HG03469 (cell line): ENCODE data around the gene MOB3A.

Experiments
- ATAC-seq: cut with Tn5 transposase; IDR thresholded peaks from one replicate; pipeline ENCODE4 v1.9.1; 2021; ENCODE audit warnings: mild to moderate bottlenecking, moderate library complexity, moderate number of reproducible peaks; ENCODE audit not compliant: unreplicated experiment

Gene MOB3A

DNA sequence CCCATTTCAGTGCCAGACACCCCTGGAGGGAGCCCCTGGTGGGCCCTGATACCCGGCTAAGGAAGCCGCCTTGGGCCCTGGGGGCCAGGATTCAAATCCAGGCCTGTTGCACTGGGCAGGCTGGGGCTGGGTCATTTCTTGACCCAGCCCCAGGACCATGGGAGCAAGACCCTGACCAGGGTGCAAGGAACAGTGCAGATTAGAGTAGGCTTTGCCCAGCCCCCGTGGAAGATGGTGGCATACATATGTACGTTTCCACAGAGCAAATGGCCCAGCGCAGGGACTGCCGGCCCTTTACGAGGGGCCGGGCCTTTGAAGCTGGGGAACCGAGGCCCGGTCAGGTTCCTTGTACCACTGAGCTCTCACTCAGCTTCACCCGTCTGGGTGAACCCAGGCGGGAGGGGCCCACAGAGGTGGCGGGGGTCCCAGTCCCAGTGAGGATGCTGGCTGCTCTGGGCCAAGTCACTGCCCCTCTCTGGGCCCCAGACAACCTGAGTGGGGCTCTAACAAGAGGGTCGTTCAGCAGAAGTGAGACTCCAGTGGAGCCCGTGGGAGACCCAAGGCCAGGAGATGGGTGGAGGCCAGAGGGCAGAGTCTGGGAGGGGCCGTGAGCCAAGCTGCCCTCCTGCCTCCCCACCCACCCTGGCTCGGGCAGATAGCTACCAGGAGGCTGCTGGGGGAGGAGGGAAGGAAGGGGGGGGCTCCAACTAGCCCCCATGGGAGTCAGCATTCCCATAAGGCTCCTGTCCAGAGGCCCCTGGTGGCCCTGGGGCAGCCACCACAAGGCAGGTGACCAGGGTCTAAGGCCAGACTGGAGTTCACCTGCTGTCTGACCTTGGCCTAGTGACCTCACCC lies 47.8 kb downstream of the MOB3A start:
- no peak for ATAC-seq

DNA sequence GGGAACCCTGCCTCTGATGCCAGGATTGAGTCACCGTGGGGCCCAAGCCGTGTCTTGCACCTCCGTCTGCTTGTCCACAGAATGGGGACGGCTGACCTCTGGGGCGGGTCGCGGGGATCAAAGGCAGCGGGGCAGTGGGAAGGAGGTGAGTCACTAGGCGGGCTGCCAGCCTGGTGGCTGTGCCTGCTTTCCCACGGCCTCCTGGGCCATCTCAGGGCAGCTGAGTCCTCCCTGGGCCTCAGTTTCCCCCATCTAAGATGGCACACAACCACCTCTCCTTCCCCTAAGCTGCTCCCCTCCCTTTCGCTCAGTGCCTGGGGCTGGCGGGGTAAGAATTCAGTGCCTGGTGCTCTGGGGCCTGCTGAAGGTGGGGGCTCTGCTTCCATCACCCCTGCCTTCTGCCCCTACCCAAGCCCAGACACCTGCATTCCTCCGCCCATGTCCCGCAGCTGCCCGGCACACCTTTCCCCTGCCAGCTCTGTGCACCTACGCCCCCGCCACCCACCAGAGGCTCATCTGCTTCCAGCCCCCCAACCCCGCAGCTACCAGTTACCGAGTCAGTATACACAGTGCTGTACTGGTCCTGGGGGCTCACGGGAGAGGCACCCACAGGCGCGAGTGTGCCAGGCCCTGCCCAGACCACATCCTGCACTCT lies 48.5 kb downstream of the MOB3A start:
- ATAC-seq: no peak

DNA sequence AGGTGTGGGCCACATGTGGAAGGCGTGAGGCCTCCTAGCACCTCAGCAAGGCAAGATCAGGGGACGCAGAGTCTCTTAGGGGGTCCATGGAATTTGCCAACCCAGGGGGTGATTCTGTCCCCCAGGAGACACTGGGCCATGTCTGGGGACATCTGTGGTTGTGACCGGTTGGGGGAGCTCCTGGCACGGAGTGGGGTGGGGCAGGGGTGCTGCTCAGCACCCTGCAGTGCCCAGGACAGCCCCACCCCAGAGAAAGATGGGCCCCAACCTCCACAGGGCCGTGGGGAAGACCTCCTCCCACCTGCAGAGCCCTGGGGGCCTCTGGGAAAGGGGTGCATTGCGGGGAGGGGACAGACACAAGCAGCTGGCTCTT lies 49.1 kb downstream of the MOB3A start:
- ATAC-seq: no peak

DNA sequence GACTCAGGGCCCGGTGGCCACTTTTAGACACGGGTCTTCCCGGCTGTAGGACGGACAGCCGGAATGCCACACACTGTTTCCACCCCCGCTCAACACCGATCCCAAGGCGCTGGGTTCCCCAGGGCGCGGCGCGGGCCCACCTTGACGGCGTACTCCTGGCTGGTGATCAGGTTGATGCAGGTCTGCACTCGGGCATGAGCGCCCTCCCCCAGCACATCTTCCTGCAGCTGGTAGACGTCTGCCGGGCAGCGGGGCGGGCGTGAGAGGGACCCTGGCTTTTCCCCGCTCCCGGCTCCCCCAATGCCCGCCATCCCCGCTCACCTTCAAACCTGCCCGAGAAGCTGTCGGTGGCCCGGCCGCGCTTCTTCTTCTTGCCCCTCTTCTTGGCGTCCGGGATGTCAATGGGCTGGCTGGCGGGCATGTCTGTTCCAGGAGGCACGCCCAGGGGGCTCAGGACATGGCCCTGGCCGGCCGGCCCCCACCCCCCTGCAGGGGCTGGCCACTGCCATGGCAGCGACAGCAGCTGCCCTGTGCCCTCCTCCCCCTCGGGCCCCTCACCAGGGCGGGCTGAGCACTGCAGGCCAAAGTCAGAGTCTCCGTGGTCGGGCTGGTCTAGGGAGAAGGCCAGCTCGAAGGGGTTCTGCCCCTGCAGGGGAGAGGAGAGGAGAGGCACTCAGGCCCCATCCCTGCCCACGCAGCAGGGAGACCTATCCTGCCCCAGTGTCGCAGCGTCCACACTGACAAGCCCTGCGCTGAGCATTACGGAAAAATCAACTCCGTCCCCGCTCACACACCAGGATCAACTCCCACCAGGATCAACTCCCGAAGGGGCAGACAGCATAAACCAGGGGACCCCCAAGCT lies 49.8 kb downstream of the MOB3A start:
- no peak for ATAC-seq

DNA sequence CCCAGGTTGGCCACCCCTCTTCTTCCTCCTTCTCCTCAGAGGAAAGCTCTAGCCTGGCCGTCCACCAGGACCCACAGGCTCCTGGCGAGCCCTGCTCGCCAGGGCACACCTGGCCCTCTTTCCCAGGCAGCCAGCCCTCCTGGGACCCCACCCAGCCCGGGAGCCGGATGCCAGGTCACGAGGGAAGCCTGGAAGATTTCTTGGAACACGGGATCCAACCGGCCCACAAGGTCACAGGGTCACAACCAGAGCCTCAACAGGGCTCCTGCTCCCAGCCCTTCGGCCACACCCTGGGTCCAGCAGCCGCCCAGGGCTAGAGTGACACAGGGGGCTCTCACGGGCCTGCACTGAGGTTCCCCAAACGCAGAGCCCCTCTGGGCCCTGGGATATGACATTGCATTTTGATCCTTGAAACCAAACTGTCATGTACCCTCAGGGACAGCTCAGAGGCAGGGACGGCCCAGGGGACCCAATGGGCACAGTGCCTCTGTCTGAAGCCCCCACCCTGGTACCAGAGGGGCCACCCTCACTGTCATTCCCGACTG lies 50.6 kb downstream of the MOB3A start:
- no peak for ATAC-seq

DNA sequence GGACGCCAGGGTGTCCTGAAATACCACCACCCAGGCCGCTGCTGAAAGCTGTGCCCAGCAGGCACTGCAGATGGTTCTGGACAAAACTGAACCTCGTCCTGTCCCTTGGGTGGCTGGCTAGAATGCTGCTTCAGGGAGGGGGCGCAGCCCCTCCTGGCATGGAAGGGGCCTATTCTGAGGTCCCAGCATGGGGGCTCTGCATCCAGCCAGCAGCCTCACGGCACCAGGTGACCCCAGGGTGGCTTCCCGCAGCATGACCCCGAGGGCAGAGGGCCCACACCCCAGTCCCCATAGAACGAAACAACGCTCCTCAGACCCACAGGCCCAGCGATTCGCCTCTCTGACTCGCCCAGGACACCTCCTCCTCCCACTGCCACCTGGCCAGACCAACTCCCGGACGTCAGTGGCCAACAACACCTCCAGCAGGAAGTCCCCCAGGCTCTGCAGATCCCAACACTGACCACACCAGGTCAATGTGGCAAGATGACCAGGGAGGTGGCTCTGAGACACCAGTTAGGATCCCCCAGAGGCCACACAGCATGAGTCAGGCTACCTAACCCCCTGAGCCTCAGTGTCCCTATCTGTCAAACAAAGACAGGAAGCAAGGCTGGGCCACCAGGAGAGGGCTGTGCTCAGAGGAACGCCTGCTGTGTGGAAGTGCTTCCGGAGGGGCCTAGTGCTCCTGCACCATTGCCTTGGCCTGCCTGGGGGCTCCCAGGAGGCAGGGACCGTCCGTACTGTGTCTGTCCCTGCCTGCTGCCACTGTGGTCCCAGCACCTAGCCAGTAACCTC lies 51.2 kb downstream of the MOB3A start:
- no peak for ATAC-seq

DNA sequence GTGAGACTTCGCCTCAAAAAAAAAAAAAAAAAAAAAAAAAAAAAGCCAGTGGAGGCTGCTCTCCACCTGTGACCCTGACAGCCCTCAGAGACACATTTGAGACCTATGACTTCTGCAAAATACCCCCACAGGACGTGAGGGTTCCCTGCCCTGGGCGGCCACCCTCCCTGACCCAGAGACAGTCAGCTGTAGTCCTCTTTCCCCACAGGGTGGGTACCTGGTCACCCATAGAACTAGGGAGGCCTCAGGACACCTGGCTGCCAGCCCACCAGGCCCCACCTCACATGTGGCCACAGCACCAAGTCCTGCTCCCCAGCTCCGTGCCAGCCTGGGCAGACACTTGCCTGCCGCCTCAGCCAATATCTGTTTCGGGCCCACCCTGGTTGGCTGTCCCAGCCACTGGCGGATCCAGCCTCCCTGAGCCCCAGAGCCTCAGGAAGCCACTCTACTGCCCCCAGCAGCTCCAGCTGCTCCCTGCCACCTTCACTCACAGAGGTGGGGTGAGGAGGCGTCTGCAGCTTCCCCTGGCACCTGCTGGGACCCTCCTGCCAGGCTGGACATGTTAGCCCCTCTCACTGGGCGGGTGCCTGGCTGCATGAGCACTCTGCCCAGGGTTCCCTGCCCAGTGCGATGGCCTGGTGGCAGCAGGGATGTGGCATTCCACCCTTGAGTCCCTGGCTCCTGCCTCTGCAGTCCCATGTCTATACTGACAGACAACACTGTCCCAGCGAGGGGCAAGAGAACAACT lies 52.0 kb downstream of the MOB3A start:
- no peak for ATAC-seq

DNA sequence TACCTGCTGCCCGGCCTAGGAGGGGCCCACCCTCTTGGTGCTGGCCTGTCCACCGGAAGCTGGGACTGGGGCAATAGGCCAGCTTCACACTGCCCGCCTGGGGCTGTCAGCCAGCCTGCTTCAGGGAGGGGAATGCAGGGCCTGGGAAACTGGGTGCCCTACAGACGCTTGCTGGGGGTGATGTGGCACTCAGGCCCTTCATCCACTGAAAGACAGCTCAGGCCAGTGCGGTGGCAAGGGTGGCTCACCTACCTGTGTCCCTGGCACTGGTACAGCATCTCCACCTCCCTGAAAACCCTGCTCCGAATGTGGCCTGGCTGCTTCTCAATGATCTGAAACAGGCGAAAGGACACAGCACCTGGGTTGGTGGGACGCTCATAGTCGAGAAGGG lies 52.9 kb downstream of the MOB3A start:
- ATAC-seq: no peak

DNA sequence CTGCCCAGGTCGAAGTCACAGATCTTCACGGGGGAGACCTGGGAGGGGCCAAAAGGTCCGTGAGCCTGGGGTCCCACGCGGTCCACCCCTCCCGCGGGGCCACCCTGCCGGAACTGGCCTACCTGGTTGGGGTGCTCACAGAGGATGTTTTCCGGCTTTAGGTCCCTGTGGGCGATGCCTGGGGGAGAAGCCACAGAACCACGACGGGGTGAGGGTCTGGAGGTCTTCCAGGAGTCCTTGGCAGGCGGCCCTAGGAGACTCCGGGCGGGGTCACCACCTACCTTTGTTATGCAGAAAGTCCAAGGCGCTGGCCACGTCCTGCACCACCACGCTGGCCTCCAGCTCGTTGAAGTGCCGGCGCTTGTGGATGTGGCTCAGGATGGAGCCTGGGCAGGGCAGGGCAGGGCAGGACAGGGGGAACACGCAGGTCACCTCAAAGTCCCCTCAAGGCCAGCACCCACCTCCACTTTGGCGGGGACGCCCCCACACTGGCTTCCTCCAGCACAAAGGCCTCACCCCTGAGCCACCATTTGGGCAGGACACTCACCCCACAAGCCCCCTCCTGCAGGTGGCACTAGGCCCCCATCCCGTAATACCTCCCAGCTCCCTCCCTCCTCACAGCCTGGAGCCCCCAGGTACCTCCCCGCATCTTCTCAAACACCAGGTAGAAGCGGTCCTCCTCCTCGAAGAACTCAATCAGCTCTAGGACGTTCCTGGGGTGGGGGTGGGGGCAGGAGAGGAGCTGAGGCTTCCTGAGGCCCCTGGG lies 53.5 kb downstream of the MOB3A start:
- ATAC-seq: no peak

DNA sequence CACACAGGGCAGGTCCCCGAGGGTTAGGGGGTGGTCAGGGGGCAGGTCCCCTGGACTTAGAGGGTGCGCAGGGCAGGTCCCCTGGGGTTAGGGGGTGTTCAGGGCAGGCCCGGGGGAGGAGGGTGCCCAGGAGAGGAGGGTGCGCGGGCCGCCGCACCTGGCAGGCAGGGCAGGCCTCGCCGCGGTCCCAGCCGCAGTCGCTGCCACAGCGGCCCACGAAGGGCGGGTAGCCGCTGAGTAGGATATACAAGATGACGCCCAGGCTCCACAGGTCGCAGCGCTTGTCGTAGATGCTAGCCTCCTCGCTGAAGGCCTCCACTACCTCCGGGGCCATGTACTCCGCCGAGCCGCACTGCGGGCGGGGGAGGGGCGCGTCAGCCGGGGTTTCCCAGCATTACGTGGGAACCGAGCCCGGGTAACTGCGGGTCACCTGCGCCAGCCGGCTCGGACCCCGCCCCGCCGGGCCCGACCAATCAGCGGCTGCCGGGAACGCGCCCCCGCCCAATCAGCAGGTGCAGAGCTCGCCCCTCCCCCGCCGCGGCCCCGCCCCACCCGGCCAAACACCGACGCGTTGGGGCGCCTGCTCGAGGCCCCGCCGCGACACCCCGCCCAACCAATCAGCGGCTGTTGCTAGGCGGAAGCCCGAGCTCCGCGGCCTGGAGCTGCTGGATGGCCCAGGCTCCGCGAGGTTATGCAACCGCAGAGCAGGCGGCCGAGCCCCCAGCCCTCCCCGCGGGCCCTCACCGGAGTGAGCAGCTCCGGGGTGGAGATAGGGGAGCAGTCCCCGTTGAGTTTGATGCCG lies 54.2 kb downstream of the MOB3A start:
- ATAC-seq: peak; percentile 26

DNA sequence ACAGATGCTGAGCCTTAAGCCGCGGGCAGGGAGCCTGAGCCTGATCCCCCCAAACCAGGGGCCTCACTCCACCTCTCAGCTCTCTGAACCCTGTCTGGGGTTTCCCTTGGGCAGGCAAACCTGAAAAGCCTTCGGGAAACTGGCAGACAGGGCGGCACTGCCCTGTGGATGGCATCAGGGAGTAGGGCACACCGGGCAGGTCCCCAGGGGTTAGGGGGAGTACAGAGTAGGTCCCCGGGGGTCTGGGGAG lies 54.8 kb downstream of the MOB3A start:
- no peak for ATAC-seq

DNA sequence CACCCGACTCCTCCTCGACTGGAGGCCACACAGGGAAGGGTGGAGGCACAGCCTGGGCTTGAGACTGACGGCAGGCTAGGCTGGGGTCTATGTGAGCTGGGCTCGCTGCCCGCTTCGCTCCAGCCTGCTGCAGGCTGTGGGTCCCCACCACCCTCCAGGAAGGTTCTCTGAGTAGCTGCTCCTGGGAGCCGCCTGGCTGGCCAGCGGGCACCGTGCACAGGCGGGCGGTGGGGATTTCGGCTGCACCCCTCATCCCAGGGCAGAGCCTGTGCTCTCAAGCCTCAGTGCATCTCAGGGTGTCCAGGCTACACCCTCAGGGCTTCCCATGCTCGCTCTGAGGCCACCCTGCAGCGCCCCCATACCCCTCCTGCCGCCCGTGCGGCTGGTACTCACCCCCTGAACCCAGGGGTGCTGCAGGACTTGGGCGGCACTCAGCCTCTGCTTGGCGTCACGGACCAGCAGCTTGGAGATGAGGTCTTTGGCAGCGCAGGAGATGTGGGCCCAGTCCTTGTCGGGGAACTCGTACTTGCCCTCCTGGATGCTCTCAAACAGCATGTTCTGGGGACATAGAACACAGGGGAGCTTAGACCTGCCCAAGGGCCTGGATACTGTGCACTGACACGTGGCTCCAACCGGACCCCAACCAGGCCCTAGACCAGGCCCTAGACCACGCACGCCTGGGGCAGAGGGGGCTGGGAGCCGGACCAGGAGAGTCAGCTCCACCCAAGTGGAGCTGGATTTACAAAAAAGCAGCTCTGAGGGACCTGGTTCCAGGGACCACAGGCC lies 55.3 kb downstream of the MOB3A start:
- no peak for ATAC-seq

DNA sequence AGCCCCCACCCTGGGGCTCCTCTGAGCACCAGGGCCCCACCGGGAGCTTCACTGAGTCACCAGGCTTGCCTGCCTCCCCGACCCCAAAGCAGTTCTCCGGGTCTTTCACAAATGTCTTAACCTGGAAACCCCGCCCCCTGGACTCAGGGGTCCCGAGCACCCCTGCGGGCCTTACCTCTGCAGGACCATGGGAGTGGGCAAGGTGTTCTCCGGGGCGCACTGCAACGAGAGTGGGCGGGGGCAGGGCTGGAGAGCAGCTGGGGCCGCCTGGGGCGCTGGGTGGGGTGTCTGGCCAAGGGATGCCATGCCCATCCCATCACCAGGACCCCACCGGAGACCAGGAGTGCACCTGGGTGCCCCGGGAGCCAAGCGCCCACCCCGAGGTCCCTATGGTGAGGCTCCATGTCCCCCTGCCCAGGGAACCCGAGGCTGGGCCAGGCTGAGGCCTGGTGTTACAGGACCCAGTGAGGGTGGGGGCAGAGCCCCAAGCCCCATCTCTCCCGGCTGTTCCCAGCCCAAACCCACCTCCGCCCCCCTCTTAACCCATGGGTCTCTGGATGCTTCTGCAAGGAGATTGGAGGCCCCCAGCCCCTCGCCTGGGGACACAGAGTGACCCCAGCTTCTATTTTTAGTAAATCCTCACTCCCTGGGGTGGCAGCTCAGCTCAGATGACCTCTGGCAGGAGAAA lies 56.0 kb downstream of the MOB3A start:
- ATAC-seq: no peak

DNA sequence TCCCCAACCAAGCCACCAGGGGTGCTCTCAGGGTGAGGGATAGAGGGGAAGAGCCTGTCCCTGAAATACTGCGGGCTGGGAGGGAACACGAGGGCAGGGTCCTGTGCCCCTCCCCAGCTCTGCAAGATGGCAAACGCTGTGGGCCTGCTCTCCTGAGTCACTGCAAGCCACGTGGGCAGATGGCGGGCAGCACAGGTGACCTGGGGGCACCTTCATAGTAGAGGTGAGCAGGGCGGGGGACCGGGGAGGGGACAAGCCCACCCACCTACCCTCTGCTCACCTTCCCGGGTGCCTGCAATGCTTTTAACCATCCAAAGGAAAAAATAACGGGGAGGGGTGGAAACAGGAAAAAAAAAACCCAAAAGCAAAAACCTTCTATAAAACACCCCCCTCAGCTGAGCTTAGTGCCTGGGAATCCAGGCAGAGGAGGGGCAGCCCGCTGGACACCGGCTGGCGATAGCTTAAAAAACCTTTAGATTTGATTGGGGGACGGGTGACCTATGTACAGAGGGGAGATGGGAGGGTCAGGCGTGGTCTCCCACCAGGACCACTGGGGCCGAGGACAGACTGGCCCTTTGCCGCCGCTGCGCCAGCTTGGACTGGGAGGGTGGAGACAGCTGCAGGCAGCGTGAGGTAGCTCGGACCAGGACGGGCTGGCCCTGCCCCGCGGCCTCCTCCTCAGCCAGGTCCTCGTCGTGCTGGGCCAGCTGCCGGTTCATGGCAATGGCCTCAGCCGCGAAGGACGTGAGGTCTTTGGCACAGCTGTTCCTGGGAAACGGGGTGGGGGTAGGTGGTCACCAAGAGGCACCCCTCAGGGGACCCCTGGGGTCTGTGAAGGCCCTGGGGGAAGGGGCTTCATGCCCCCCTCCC lies 56.8 kb downstream of the MOB3A start:
- no peak for ATAC-seq

DNA sequence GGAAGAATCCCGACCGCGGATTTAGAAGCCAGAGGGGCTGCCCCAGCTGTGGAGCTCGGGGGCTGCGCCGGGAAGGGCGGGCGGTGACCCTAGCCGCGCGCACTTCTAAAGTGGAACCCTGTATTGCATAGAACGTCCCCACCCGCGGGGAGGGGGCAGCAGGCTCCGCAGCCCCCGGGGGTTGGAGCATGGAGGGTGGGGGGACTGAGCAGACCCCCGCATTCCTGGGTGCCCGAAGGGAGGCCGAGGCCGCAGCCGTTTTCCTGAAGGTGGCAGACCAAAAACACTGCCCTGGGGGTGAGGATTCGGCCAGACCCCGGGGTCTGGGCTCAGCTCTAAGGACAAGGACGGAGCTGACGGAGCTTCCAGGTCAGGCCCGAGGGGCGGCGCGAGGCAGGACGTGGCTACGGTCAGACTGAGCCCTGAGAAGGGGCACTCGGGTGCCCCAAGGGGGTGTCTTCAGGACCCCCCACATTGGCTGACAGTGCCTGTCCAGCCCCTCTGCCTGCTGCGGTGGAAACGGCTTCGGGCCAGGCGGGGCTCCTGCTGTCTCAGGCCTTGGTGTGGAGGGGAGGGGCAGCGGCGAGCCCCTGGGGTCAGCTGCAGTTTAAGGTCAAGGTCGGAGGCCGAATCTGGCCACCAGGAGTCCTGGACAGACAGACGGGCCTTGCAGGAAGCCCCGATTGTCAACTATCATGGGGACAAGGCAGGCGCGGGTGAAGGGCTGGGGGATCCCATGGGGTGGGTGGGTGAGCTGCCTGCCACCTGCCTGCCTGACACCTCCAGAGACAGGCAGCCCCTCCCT lies 57.6 kb downstream of the MOB3A start:
- ATAC-seq: no peak
